Chondrocyte (in vitro differentiated cells): ENCODE data around the gene RNU7-1. TPM values are rescaled to one million over a fixed set of nuclear protein-coding genes. Genes with fewer than 3 reads are reported as not detected.
A peak's percentile ranks its signal among the peaks of the same experiment; 100 is the strongest.

Source experiments
- DNase-seq: peaks from one replicate; pipeline ENCODE4 v3.0.0; 2021; ENCODE audit warnings: mixed read lengths, low spot score
- H3K27ac Mint-ChIP-seq: one replicate; pipeline ENCODE4 v1.8.0; 2021; ENCODE audit warnings: mild to moderate bottlenecking, moderate library complexity, mixed read lengths; ENCODE audit not compliant: unreplicated experiment
- H3K27me3 Mint-ChIP-seq: 2 replicates; pipeline ENCODE4 v1.8.0; 2021; ENCODE audit warnings: low read depth, mixed read lengths
- H3K36me3 Mint-ChIP-seq: 2 replicates; pipeline ENCODE4 v1.8.0; 2021; ENCODE audit warnings: low read depth, mixed read lengths
- H3K4me1 Mint-ChIP-seq: 2 replicates; pipeline ENCODE4 v1.8.0; 2021; ENCODE audit warnings: low read depth, mild to moderate bottlenecking, mixed read lengths
- H3K4me3 Mint-ChIP-seq: one replicate; pipeline ENCODE4 v1.8.0; 2021; ENCODE audit warnings: mild to moderate bottlenecking, moderate library complexity, mixed read lengths; ENCODE audit not compliant: unreplicated experiment
- H3K9me3 Mint-ChIP-seq: 2 replicates; pipeline ENCODE4 v1.8.0; 2021; ENCODE audit warnings: low read depth, mixed read lengths
- CTCF ChIP-seq: fragments of 200-600 bp; sonication (generic); IDR thresholded peaks from 2 replicates; pipeline ENCODE4 v1.5.0; 2021; ENCODE audit warnings: antibody characterized with exemption, mild to moderate bottlenecking, moderate library complexity
- total RNA-seq: library from RNA; stranded (reverse); gene quantifications from 3 replicates; pipeline ENCODE4 v1.2.1, GENCODE V29; 2021

RNU7-1 gene
- total RNA-seq, 1 donor from 2014 or later, result not detected

DNA sequence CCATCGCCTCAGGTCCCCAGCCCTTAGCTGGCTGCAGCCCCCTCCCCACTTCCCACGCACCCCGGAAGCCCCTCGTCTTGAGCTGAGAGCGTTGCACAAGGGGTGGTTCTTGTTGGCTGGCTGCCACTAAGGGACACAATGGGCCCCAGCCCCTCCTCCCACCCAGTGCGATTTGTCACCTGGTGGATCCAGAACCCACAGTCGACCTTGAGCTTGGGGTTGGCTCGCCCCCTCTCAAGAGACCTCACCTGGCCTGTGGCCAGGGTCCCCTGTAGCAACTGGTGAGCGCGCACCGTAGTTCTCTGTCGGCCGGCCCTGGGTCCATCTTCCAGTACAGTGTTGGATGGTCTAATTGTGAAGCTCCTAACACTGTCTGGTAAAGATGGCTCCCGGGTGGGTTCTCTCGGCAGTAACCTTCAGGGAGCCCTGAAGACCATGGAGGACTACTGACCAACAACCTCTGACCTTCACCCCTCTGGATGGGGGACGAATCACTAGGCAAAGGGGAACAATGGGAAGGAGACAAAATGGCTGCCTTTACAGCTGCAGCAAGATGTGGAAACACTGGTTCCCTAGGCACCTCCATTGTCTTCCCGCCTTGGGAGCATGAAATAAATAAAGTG, 20.3 kb downstream of the RNU7-1 start:
- H3K4me1 Mint-ChIP-seq, result peaks cover 19% of the 10 kb centered on the region
- no peak overlapping the region for H3K4me3 Mint-ChIP-seq
- DNase-seq, result no peak
- no peaks in the 10 kb centered on the region for H3K9me3 Mint-ChIP-seq
- H3K27ac Mint-ChIP-seq, result peak overlapping the region; percentile 61
- H3K36me3 Mint-ChIP-seq, result peaks cover 11% of the 10 kb centered on the region
- TF ChIP-seq CTCF, result no peak
- no peaks in the 10 kb centered on the region for H3K27me3 Mint-ChIP-seq

DNA sequence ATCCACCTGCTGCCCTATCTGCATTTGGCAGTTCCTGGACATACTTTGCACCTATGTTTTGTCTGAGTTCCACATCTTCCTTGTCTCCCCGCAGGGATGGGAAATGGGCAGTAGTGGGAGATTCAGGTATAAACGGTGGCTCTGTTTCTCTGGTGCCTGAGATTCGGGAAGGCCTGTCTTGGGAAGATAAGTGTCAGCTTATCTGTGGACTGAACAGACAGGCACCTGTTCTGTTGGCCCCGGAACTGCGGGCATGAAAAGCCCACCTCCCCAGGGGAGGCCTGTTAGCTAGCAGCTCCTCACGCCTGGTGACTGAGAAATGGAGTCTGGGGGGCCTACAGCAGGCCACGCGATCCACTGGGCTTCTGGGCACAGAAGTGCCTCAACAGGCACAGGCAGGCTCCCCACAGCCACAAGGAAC, 21.0 kb downstream of the RNU7-1 start:
- no peaks in the 10 kb centered on the region for H3K27me3 Mint-ChIP-seq
- peak overlapping the region; percentile 74 for H3K27ac Mint-ChIP-seq
- no peak overlapping the region for H3K4me3 Mint-ChIP-seq
- H3K4me1 Mint-ChIP-seq, result peaks cover 21% of the 10 kb centered on the region
- H3K9me3 Mint-ChIP-seq, result no peaks in the 10 kb centered on the region
- TF ChIP-seq CTCF, result no peak
- peaks cover 14% of the 10 kb centered on the region for H3K36me3 Mint-ChIP-seq
- DNase-seq, result no peak

GRCh38 chr12:6965026-6965661, 21.5 kb downstream of the RNU7-1 start:
- H3K4me3 Mint-ChIP-seq, result no peak overlapping the region
- H3K36me3 Mint-ChIP-seq, result peaks cover 14% of the 10 kb centered on the region
- TF ChIP-seq CTCF, result peak; percentile 93
- H3K4me1 Mint-ChIP-seq, result peaks cover 24% of the 10 kb centered on the region
- DNase-seq, result no peak
- H3K9me3 Mint-ChIP-seq, result no peaks in the 10 kb centered on the region
- no peaks in the 10 kb centered on the region for H3K27me3 Mint-ChIP-seq
- H3K27ac Mint-ChIP-seq, result peak overlapping the region; percentile 81

- Mint-ChIP-seq H3K4me1 (peaks cover 25% of the 10 kb centered on the region), H3K4me3 (no peak overlapping the region), H3K9me3 (no peaks in the 10 kb centered on the region), H3K36me3 (peaks cover 14% of the 10 kb centered on the region), H3K27me3 (no peaks in the 10 kb centered on the region), H3K27ac (no peak overlapping the region)
- no peak for TF ChIP-seq CTCF
- DNase-seq, result no peak
Observed at GRCh38 chr12:6965714-6966113, 22.1 kb downstream of the RNU7-1 start.

DNA sequence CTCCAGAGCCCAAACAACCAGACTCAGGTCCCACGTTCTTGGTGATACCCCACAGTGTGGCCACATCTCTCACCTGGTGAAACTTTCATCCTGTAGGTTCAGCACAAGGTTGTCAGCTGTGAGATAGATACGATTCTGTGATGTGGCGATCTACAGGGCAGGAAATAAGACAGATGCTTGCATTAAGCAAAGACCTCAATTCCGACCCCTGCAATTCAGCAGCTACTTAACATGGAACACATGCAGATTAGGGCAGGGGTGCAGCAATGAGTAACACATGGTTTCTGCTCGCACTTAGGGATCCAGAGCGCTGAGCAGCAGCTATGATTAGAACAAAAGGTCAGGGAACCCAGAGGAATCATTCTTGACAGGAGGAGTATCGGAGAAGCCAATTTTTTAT, 22.7 kb downstream of the RNU7-1 start:
- H3K4me3 Mint-ChIP-seq, result no peak overlapping the region
- peaks cover 15% of the 10 kb centered on the region for H3K36me3 Mint-ChIP-seq
- TF ChIP-seq CTCF, result no peak
- H3K27ac Mint-ChIP-seq, result no peak overlapping the region
- DNase-seq, result no peak
- H3K27me3 Mint-ChIP-seq, result no peaks in the 10 kb centered on the region
- H3K4me1 Mint-ChIP-seq, result peaks cover 28% of the 10 kb centered on the region
- H3K9me3 Mint-ChIP-seq, result no peaks in the 10 kb centered on the region
